Prostate gland (tissue), 2 donors: Measurements from ENCODE around the gene CNTNAP2. TPM values are rescaled to one million over a fixed set of nuclear protein-coding genes. Genes with fewer than 3 reads are reported as not detected.
"Not testable (repeated sequence)": the region's sequence is repeated elsewhere in the genome, so short reads cannot be mapped to it uniquely, and the experiment has no call there.

Experiments
- DNase-seq: peaks from one replicate; pipeline ENCODE4 v3.0.0-alpha.2; 2019; ENCODE audit warnings: low spot score
- H3K27ac ChIP-seq, 2 donors: fragments of 200-600 bp; sonication (generic); 2 replicates each; pipeline ENCODE4 v1.5.1; 2017 to 2019
- H3K27me3 ChIP-seq: fragments of 200-600 bp; sonication (generic); replicated peaks from 2 replicates; pipeline ENCODE4 v1.5.1; 2019; ENCODE audit not compliant: insufficient read depth
- H3K36me3 ChIP-seq, 2 donors: fragments of 200-600 bp; sonication (generic); 1 replicate in 1 of 2; 2 replicates in 1 of 2; pipeline versions ENCODE4 v1.5.1 to v1.8.1; 2017 to 2019
- H3K4me1 ChIP-seq: fragments of 200-600 bp; sonication (generic); replicated peaks from 2 replicates; pipeline ENCODE4 v1.5.1; 2019
- H3K4me3 ChIP-seq, 2 donors: fragments of 200-600 bp; sonication (generic); 2 replicates each; pipeline ENCODE4 v1.5.1; 2017 to 2019
- H3K9me3 ChIP-seq: fragments of 200-600 bp; sonication (generic); 2 replicates; pipeline ENCODE4 v1.5.1; 2017
- POLR2A ChIP-seq: fragments of 450-650 bp; IDR thresholded peaks from one replicate; pipeline ENCODE4 v1.6.1; 2016; ENCODE audit warnings: antibody characterized with exemption, mild to moderate bottlenecking
- POLR2AphosphoS5 ChIP-seq: sonication (generic); formaldehyde crosslinking; IDR thresholded peaks from one replicate; pipeline ENCODE4 v1.6.1; 2017; ENCODE audit warnings: antibody characterized with exemption
- WGBS: methylation state at CpG from one replicate; pipeline ENCODE4 v1.1.5; 2018; 5-methylcytosine and 5-hydroxymethylcytosine counted together
- intact Hi-C: fragments of 100-400 bp; cut with DNase I; formaldehyde crosslinking; loops from one replicate; pipeline ENCODE4 v1.14.2; 2022
- total RNA-seq, 2 donors: library from RNA; depleted of rRNA; stranded (reverse); fragments of >200 nt; gene quantifications; one replicate each; pipeline ENCODE4 v1.1.0, GENCODE V29; 2016
- TF ChIP-seq, protein P1 (sequence below), 4 experiments: fragments of 200-600 bp in 2 of 4; fragments of 450-650 bp in 2 of 4; sonication (generic) in 2 of 4; IDR thresholded peaks; 1 replicate in 3 of 4; 2 replicates in 1 of 4; pipeline ENCODE4 v1.5.1; 2016 to 2019; ENCODE audit warnings: antibody characterized with exemption in 4 of 4, mild to moderate bottlenecking in 2 of 4, moderate library complexity in 2 of 4

Gene CNTNAP2
- total RNA-seq, 2 donors from 2014 or later, result 10.6 to 43.7 TPM

DNA sequence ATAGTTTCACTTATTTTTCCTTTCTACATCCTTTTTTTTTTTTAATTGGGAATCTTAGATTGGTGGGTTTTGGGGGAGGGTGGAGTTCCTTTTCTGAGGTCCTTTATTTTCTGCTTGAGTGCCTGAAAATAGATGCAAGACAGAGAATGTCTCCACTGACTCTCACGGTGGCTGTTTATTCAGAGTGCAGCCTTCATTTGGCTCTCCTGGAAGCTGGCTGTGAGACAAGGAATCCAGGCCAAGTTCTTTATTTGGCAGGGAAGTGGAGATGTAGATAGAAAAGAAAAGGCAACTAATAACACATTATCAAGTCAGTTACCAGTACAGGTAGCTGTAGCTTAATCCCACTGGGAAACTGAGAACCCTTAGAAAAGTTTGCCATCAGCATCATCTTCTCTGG, 118.6 kb downstream of the CNTNAP2 start:
- DNase-seq, result no peak
- TF ChIP-seq POLR2AphosphoS5 (no peak), POLR2A (no peak)
- TF ChIP-seq, protein P1, sequence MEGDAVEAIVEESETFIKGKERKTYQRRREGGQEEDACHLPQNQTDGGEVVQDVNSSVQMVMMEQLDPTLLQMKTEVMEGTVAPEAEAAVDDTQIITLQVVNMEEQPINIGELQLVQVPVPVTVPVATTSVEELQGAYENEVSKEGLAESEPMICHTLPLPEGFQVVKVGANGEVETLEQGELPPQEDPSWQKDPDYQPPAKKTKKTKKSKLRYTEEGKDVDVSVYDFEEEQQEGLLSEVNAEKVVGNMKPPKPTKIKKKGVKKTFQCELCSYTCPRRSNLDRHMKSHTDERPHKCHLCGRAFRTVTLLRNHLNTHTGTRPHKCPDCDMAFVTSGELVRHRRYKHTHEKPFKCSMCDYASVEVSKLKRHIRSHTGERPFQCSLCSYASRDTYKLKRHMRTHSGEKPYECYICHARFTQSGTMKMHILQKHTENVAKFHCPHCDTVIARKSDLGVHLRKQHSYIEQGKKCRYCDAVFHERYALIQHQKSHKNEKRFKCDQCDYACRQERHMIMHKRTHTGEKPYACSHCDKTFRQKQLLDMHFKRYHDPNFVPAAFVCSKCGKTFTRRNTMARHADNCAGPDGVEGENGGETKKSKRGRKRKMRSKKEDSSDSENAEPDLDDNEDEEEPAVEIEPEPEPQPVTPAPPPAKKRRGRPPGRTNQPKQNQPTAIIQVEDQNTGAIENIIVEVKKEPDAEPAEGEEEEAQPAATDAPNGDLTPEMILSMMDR (IDR thresholded peaks at IDR 0.05), result no peak
- Histone ChIP-seq H3K27ac (no peak overlapping the region), H3K4me1 (no peaks in the 10 kb centered on the region), H3K4me3 (no peak overlapping the region), H3K9me3 (no peaks in the 10 kb centered on the region), H3K36me3 (no peaks in the 10 kb centered on the region), H3K27me3 (no peaks in the 10 kb centered on the region)
- intact Hi-C loops, result no loop called here
- 4% methylated on average over 1 of the region's 1 CpG for WGBS

DNA sequence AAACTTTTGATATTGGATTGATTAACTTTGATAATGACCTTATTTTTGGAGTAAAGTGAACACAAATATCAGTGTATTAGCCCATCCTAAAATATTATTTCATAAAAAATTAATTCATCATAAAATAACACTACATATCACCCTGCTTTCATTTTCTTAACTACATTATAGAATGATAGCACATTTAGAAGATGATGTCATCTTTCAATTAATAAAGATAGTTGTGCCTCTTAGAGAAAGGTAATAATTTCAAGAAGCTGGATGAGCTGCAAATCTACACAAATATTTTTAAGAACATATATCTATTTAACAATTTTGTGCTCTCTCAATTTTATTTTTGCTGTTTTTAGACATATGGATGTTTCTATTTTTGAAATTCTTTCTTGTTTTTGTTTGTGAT, 126.1 kb downstream of the CNTNAP2 start:
- Histone ChIP-seq H3K27ac (no peak overlapping the region), H3K27me3 (no peaks in the 10 kb centered on the region), H3K9me3 (no peaks in the 10 kb centered on the region), H3K36me3 (no peaks in the 10 kb centered on the region), H3K4me1 (no peaks in the 10 kb centered on the region), H3K4me3 (no peak overlapping the region)
- TF ChIP-seq, protein P1 (IDR thresholded peaks at IDR 0.05), result no peak
- TF ChIP-seq POLR2AphosphoS5 (no peak), POLR2A (no peak)
- DNase-seq, result no peak
- intact Hi-C loops, result no loop called here

DNA sequence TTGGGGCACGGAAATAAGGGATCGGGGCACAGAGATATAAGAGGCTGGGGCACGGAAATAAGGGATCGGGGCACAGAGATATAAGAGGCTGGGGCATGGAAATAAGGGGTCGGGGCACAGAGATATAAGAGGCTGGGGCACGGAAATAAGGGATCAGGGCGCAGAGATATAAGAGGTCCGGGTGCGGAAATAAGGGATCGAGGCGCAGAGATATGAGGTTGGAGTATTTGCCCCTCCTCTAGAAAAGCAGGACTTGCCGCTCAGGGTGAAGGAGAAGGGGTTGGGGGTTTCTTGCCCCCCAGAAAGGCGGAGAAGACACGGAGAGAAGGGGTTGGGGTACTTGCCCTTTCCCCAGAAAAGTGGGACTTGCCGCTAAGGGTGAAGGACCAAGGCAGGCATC, 131.4 kb downstream of the CNTNAP2 start:
- H3K4me3 ChIP-seq, result peak overlapping the region in 1 of 2 donors; percentile 15
- H3K27me3 ChIP-seq, result not testable (repeated sequence)
- 43% methylated on average over 15 of the region's 15 CpGs for WGBS

DNA sequence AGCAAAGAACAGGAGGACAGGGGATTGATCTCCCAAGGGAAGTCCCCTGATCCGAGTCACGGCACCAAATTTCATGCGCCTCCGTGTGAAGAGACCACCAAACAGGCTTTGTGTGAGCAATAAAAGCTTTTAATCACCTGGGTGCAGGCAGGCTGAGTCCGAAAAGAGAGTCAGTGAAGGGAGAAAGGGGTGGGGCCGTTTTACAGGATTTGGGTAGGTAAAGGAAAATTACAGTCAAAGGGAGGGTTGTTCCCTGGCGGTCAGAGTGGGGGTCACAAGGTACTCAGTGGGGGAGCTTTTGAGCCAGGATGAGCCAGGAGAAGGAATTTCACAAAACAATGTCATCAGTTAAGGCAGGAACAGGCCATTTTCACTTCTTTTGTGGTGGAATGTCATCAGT, 132.1 kb downstream of the CNTNAP2 start:
- H3K36me3 ChIP-seq, H3K27ac ChIP-seq, H3K27me3 ChIP-seq, H3K4me1 ChIP-seq, H3K9me3 ChIP-seq, intact Hi-C loops, DNase-seq: not testable (repeated sequence)
- 23% methylated on average over 7 of the region's 7 CpGs for WGBS
- H3K4me3 ChIP-seq, result peak overlapping the region in 1 of 2 donors; percentile 15

More for the DNA sequence above, 131.4 kb downstream of the CNTNAP2 start:
- H3K27ac ChIP-seq, H3K9me3 ChIP-seq, DNase-seq, H3K4me1 ChIP-seq, intact Hi-C loops, H3K36me3 ChIP-seq: not testable (repeated sequence)

DNA sequence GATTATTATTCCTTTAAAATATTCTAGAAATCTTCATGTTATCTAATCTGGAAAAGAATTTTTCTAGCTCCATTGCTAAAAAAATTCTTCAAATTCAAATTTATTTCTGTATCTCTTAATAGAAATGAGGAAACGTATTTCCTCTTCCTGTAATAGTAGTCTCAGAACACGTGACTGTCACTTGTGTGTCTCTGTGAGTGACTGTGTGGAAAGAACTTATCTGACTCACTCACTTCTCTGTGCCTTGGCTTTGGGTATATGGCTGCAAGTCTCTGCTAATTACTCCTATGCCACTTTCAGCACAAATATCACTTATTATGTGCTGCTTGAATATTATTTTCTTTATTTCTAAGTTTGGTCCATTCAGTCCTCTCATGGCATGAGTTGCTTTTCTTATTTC, 132.7 kb downstream of the CNTNAP2 start:
- WGBS, result 74% methylated on average over 2 of the region's 2 CpGs
- no peaks in the 10 kb centered on the region for H3K36me3 ChIP-seq
- intact Hi-C loops, result no loop called here
- H3K4me1 ChIP-seq, result no peaks in the 10 kb centered on the region
- H3K4me3 ChIP-seq, result no peak overlapping the region
- DNase-seq, result no peak
- no peaks in the 10 kb centered on the region for H3K9me3 ChIP-seq
- H3K27me3 ChIP-seq, result no peaks in the 10 kb centered on the region
- TF ChIP-seq, protein P1 (IDR thresholded peaks at IDR 0.05), result no peak
- TF ChIP-seq POLR2A, result no peak
- TF ChIP-seq POLR2AphosphoS5, result no peak
- H3K27ac ChIP-seq, result no peak overlapping the region

DNA sequence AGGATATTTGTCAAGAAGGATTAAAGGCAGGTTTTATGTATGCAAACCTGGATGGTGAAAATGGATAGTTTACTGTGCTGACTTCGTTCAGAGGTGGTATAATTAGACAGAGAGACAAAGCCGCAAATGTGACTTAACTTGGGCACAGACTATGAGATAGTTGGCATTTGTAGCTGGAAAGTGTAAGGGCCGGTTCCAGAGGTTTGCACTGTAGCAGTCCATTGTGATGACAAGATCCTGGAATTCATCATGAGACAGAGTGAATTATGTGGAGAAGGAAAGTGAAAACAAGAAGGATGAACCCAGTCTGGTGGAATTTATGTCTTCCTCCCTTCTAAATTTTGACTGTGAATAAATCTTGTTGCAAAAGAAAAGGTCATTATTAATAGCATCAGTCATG, 139.0 kb downstream of the CNTNAP2 start:
- no peaks in the 10 kb centered on the region for H3K4me1 ChIP-seq
- H3K4me3 ChIP-seq, result no peak overlapping the region
- no peak for DNase-seq
- H3K36me3 ChIP-seq, result no peaks in the 10 kb centered on the region
- intact Hi-C loops, result no loop called here
- WGBS, result 57% methylated on average over 3 of the region's 3 CpGs
- H3K27me3 ChIP-seq, result no peaks in the 10 kb centered on the region
- no peak overlapping the region for H3K27ac ChIP-seq
- TF ChIP-seq, protein P1 (IDR thresholded peaks at IDR 0.05), result no peak
- TF ChIP-seq POLR2AphosphoS5 (no peak), POLR2A (no peak)
- H3K9me3 ChIP-seq, result no peaks in the 10 kb centered on the region
